ENCODE data around the gene IFI6. TPM values are rescaled to one million over a fixed set of nuclear protein-coding genes. Genes with fewer than 3 reads are reported as not detected.
"Not testable (repeated sequence)": the region's sequence is repeated elsewhere in the genome, so short reads cannot be mapped to it uniquely, and the experiment has no call there.

Gene IFI6
- total RNA-seq, 1 experiment from 2014 or later: 426 TPM

- DNase-seq: no peak
- Mint-ChIP-seq H3K9me3 (ENCODE audit: low read depth, unreplicated experiment) (no peaks in the 10 kb centered on the region), H3K36me3 (ENCODE audit: insufficient read depth, unreplicated experiment) (no peaks in the 10 kb centered on the region), H3K27me3 (ENCODE audit: unreplicated experiment) (no peaks in the 10 kb centered on the region), H3K4me3 (ENCODE audit: low read depth, unreplicated experiment) (no peak overlapping the region), H3K4me1 (ENCODE audit: low read depth, unreplicated experiment) (peaks cover 19% of the 10 kb centered on the region), H3K27ac (ENCODE audit: unreplicated experiment) (no peak overlapping the region)
- BruUV-seq (replicated peaks): no TSS peak
- CTCF ChIA-PET: no interaction called here
- no peak for TF ChIP-seq CTCF (IDR thresholded peaks at IDR 0.05; ENCODE audit: unreplicated experiment)
- intact Hi-C loops (cut with micrococcal nuclease; ENCODE audit: unreplicated experiment): no loop called here
These were observed 25.3 kb downstream of the IFI6 start for GRCh38 chr1:27646676-27647075.

GRCh38 chr1:27645071-27645415 is 26.9 kb downstream of the IFI6 start:
- Mint-ChIP-seq H3K4me1 (ENCODE audit: low read depth, unreplicated experiment) (peaks cover 8% of the 10 kb centered on the region), H3K9me3 (ENCODE audit: low read depth, unreplicated experiment) (no peaks in the 10 kb centered on the region), H3K27ac (ENCODE audit: unreplicated experiment) (no peak overlapping the region), H3K27me3 (ENCODE audit: unreplicated experiment) (no peaks in the 10 kb centered on the region), H3K36me3 (ENCODE audit: insufficient read depth, unreplicated experiment) (no peaks in the 10 kb centered on the region), H3K4me3 (ENCODE audit: low read depth, unreplicated experiment) (no peak overlapping the region)
- DNase-seq: no peak
- intact Hi-C loops (cut with micrococcal nuclease; ENCODE audit: unreplicated experiment): no loop called here
- BruUV-seq (replicated peaks): no TSS peak
- TF ChIP-seq CTCF (IDR thresholded peaks at IDR 0.05; ENCODE audit: unreplicated experiment): no peak
- CTCF ChIA-PET: no interaction called here

GRCh38 chr1:27644369-27645070 is 27.5 kb downstream of the IFI6 start:
- CTCF ChIA-PET: no interaction called here
- no peaks in the 10 kb centered on the region for H3K9me3 Mint-ChIP-seq (ENCODE audit: low read depth, unreplicated experiment)
- H3K36me3 Mint-ChIP-seq (ENCODE audit: insufficient read depth, unreplicated experiment): no peaks in the 10 kb centered on the region
- H3K4me3 Mint-ChIP-seq (ENCODE audit: low read depth, unreplicated experiment): no peak overlapping the region
- no peak for DNase-seq
- intact Hi-C loops (cut with micrococcal nuclease; ENCODE audit: unreplicated experiment): no loop called here
- TF ChIP-seq CTCF (IDR thresholded peaks at IDR 0.05; ENCODE audit: unreplicated experiment): no peak
- no peaks in the 10 kb centered on the region for H3K27me3 Mint-ChIP-seq (ENCODE audit: unreplicated experiment)
- peaks cover 7% of the 10 kb centered on the region for H3K4me1 Mint-ChIP-seq (ENCODE audit: low read depth, unreplicated experiment)
- H3K27ac Mint-ChIP-seq (ENCODE audit: unreplicated experiment): no peak overlapping the region
- BruUV-seq (replicated peaks): no TSS peak

GRCh38 chr1:27643600-27644368 is 28.2 kb downstream of the IFI6 start:
- H3K4me3 Mint-ChIP-seq (ENCODE audit: low read depth, unreplicated experiment): no peak overlapping the region
- TF ChIP-seq CTCF (IDR thresholded peaks at IDR 0.05; ENCODE audit: unreplicated experiment): peak; percentile 81
- CTCF ChIA-PET: interaction anchor here (0.6 kb wide), 1 partner anchor 19 kb away, joined by 3 read pairs; no protein-coding TSS in a partner anchor
- no TSS peak for BruUV-seq (replicated peaks)
- intact Hi-C loops (cut with micrococcal nuclease; ENCODE audit: unreplicated experiment): no loop called here
- peaks cover under 1% of the 10 kb centered on the region for H3K27me3 Mint-ChIP-seq (ENCODE audit: unreplicated experiment)
- H3K27ac Mint-ChIP-seq (ENCODE audit: unreplicated experiment): no peak overlapping the region
- DNase-seq: peak; percentile 60
- H3K4me1 Mint-ChIP-seq (ENCODE audit: low read depth, unreplicated experiment): peaks cover 7% of the 10 kb centered on the region
- no peaks in the 10 kb centered on the region for H3K9me3 Mint-ChIP-seq (ENCODE audit: low read depth, unreplicated experiment)
- H3K36me3 Mint-ChIP-seq (ENCODE audit: insufficient read depth, unreplicated experiment): no peaks in the 10 kb centered on the region

GRCh38 chr1:27640514-27640913 is 31.5 kb downstream of the IFI6 start:
- H3K9me3 Mint-ChIP-seq (ENCODE audit: low read depth, unreplicated experiment); BruUV-seq (replicated peaks); DNase-seq; intact Hi-C loops (cut with micrococcal nuclease; ENCODE audit: unreplicated experiment); H3K36me3 Mint-ChIP-seq (ENCODE audit: insufficient read depth, unreplicated experiment); H3K27ac Mint-ChIP-seq (ENCODE audit: unreplicated experiment); CTCF ChIA-PET; H3K4me1 Mint-ChIP-seq (ENCODE audit: low read depth, unreplicated experiment); H3K4me3 Mint-ChIP-seq (ENCODE audit: low read depth, unreplicated experiment): not testable (repeated sequence)
- peaks cover 33% of the 10 kb centered on the region for H3K27me3 Mint-ChIP-seq (ENCODE audit: unreplicated experiment)
